Activated naive CD8-positive, alpha-beta T cell treated with anti-CD3 and anti-CD28 coated beads, Interleukin-2, amount 50 U/mL, for 24 hours (primary cell): Measurements from ENCODE around the gene HOXC12.

ENCODE experiments used
- ATAC-seq: fragments of 150-1000 bp; cut with Tn5 transposase; one replicate; pipeline ENCODE4 v1.10.0; 2021
- DNase-seq: peaks from one replicate; pipeline ENCODE4 v3.0.0; 2021
- H3K27ac Mint-ChIP-seq: one replicate; pipeline ENCODE4 v1.8.0; 2021; ENCODE audit warnings: mild to moderate bottlenecking, mixed read lengths
- H3K27me3 Mint-ChIP-seq: one replicate; pipeline ENCODE4 v1.8.0; 2021; ENCODE audit warnings: mixed read lengths
- H3K36me3 Mint-ChIP-seq: one replicate; pipeline ENCODE4 v1.8.0; 2021; ENCODE audit warnings: low read depth, mixed read lengths
- H3K4me1 Mint-ChIP-seq: one replicate; pipeline ENCODE4 v1.8.0; 2021; ENCODE audit warnings: mixed read lengths
- H3K4me3 Mint-ChIP-seq: one replicate; pipeline ENCODE4 v1.8.0; 2021; ENCODE audit warnings: mild to moderate bottlenecking, moderate library complexity, mixed read lengths
- H3K9me3 Mint-ChIP-seq: one replicate; pipeline ENCODE4 v1.8.0; 2021; ENCODE audit warnings: mixed read lengths

The HOXC12 gene

GRCh38 chr12:53978477-53979356, 24.0 kb downstream of the HOXC12 start:
- Mint-ChIP-seq H3K4me3 (no peak overlapping the region), H3K36me3 (no peaks in the 10 kb centered on the region), H3K27ac (no peak overlapping the region), H3K27me3 (peaks cover 89% of the 10 kb centered on the region), H3K9me3 (no peaks in the 10 kb centered on the region), H3K4me1 (peaks cover 11% of the 10 kb centered on the region)
- DNase-seq = no peak
- ATAC-seq = no peak

GRCh38 chr12:53980104-53980801, 25.6 kb downstream of the HOXC12 start:
- H3K27me3 Mint-ChIP-seq = peaks cover 91% of the 10 kb centered on the region
- H3K9me3 Mint-ChIP-seq = no peaks in the 10 kb centered on the region
- H3K4me1 Mint-ChIP-seq = peaks cover 14% of the 10 kb centered on the region
- no peak for DNase-seq
- no peak overlapping the region for H3K27ac Mint-ChIP-seq
- no peak for ATAC-seq
- no peaks in the 10 kb centered on the region for H3K36me3 Mint-ChIP-seq
- H3K4me3 Mint-ChIP-seq = no peak overlapping the region

- ATAC-seq = no peak
- Mint-ChIP-seq H3K4me1 (peaks cover 14% of the 10 kb centered on the region), H3K27ac (no peak overlapping the region), H3K36me3 (no peaks in the 10 kb centered on the region), H3K9me3 (no peaks in the 10 kb centered on the region), H3K4me3 (no peak overlapping the region), H3K27me3 (peaks cover 90% of the 10 kb centered on the region)
- DNase-seq = no peak
Observed at GRCh38 chr12:53980802-53981496, 26.2 kb downstream of the HOXC12 start.

GRCh38 chr12:53981634-53982565, 27.2 kb downstream of the HOXC12 start:
- no peak overlapping the region for H3K4me3 Mint-ChIP-seq
- DNase-seq = no peak
- no peak for ATAC-seq
- H3K27me3 Mint-ChIP-seq = peaks cover 90% of the 10 kb centered on the region
- H3K9me3 Mint-ChIP-seq = no peaks in the 10 kb centered on the region
- no peaks in the 10 kb centered on the region for H3K36me3 Mint-ChIP-seq
- H3K27ac Mint-ChIP-seq = no peak overlapping the region
- H3K4me1 Mint-ChIP-seq = peaks cover 17% of the 10 kb centered on the region

GRCh38 chr12:53982648-53983567, 28.2 kb downstream of the HOXC12 start:
- Mint-ChIP-seq H3K36me3 (no peaks in the 10 kb centered on the region), H3K4me3 (no peak overlapping the region), H3K9me3 (no peaks in the 10 kb centered on the region), H3K27me3 (peaks cover 91% of the 10 kb centered on the region), H3K27ac (no peak overlapping the region), H3K4me1 (peaks cover 17% of the 10 kb centered on the region)
- ATAC-seq (no peak), DNase-seq (no peak)

- ATAC-seq (no peak), DNase-seq (no peak)
- H3K27ac Mint-ChIP-seq = no peak overlapping the region
- H3K4me1 Mint-ChIP-seq = peaks cover 17% of the 10 kb centered on the region
- H3K9me3 Mint-ChIP-seq = no peaks in the 10 kb centered on the region
- H3K4me3 Mint-ChIP-seq = no peak overlapping the region
- H3K36me3 Mint-ChIP-seq = no peaks in the 10 kb centered on the region
- H3K27me3 Mint-ChIP-seq = peaks cover 91% of the 10 kb centered on the region
Observed at GRCh38 chr12:53983568-53983949, 28.9 kb downstream of the HOXC12 start.

- Mint-ChIP-seq H3K4me3 (no peak overlapping the region), H3K27ac (no peak overlapping the region), H3K27me3 (peaks cover 90% of the 10 kb centered on the region), H3K36me3 (no peaks in the 10 kb centered on the region), H3K9me3 (no peaks in the 10 kb centered on the region), H3K4me1 (peaks cover 19% of the 10 kb centered on the region)
- ATAC-seq (no peak), DNase-seq (no peak)
Observed at GRCh38 chr12:53983950-53984572, 29.4 kb downstream of the HOXC12 start.

- Mint-ChIP-seq H3K4me1 (peaks cover 30% of the 10 kb centered on the region), H3K36me3 (no peaks in the 10 kb centered on the region), H3K4me3 (peak within 1 kb of the TSS; percentile 29), H3K9me3 (no peaks in the 10 kb centered on the region), H3K27me3 (peaks cover 90% of the 10 kb centered on the region), H3K27ac (peak within 1 kb of the TSS; percentile 76)
- ATAC-seq = peak; percentile 68
- DNase-seq = peak; percentile 89
Observed at GRCh38 chr12:53984901-53985691, 30.4 kb downstream of the HOXC12 start, which contains the start of gene HOXC10. HOXC10 (plus strand) TSS chr12:53985146; CDS start chr12:53985260, 114 bp downstream.

- peaks cover 33% of the 10 kb centered on the region for H3K4me1 Mint-ChIP-seq
- H3K4me3 Mint-ChIP-seq = no peak overlapping the region
- DNase-seq (no peak), ATAC-seq (no peak)
- H3K27me3 Mint-ChIP-seq = peaks cover 90% of the 10 kb centered on the region
- H3K36me3 Mint-ChIP-seq = no peaks in the 10 kb centered on the region
- peak overlapping the region; percentile 76 for H3K27ac Mint-ChIP-seq
- H3K9me3 Mint-ChIP-seq = no peaks in the 10 kb centered on the region
Observed at GRCh38 chr12:53985692-53985993, 30.9 kb downstream of the HOXC12 start.

GRCh38 chr12:53985994-53986685, 31.4 kb downstream of the HOXC12 start:
- Mint-ChIP-seq H3K36me3 (no peaks in the 10 kb centered on the region), H3K27ac (no peak overlapping the region), H3K9me3 (no peaks in the 10 kb centered on the region), H3K4me3 (no peak overlapping the region), H3K4me1 (peaks cover 36% of the 10 kb centered on the region), H3K27me3 (peaks cover 91% of the 10 kb centered on the region)
- ATAC-seq (no peak), DNase-seq (no peak)

GRCh38 chr12:53986686-53987483, 32.2 kb downstream of the HOXC12 start:
- H3K4me3 Mint-ChIP-seq = no peak overlapping the region
- no peak for ATAC-seq
- no peaks in the 10 kb centered on the region for H3K36me3 Mint-ChIP-seq
- peaks cover 36% of the 10 kb centered on the region for H3K4me1 Mint-ChIP-seq
- DNase-seq = no peak
- peaks cover 89% of the 10 kb centered on the region for H3K27me3 Mint-ChIP-seq
- no peak overlapping the region for H3K27ac Mint-ChIP-seq
- H3K9me3 Mint-ChIP-seq = no peaks in the 10 kb centered on the region
